GM23248 (cell line): ENCODE results near the gene NIPBL. TPM values are rescaled to one million over a fixed set of nuclear protein-coding genes. Genes with fewer than 3 reads are reported as not detected.

Experiments used
- DNase-seq: peaks from one replicate; pipeline ENCODE4 v3.0.0-alpha.2; 2015
- H2AFZ ChIP-seq: fragments of 200-600 bp; sonication (generic); 2 replicates; pipeline ENCODE4 v1.6.1; 2016; ENCODE audit warnings: antibody characterized with exemption
- H3F3A ChIP-seq: fragments of 200-600 bp; sonication (generic); 2 replicates; pipeline ENCODE4 v1.6.1; 2016; ENCODE audit warnings: mild to moderate bottlenecking, antibody characterized with exemption, mixed run types; ENCODE audit not compliant: insufficient read depth
- H3K27ac ChIP-seq: fragments of 200-600 bp; sonication (generic); 2 replicates; pipeline ENCODE4 v1.5.1; 2016; ENCODE audit warnings: mild to moderate bottlenecking
- H3K27me3 ChIP-seq: fragments of 200-600 bp; sonication (generic); replicated peaks from 2 replicates; pipeline ENCODE4 v1.6.1; 2016; ENCODE audit warnings: mild to moderate bottlenecking; ENCODE audit not compliant: insufficient read depth
- H3K36me3 ChIP-seq: fragments of 200-600 bp; sonication (generic); 2 replicates; pipeline ENCODE4 v1.6.1; 2016; ENCODE audit warnings: low read depth, mild to moderate bottlenecking
- H3K4me1 ChIP-seq: fragments of 200-600 bp; sonication (generic); 2 replicates; pipeline ENCODE4 v1.6.1; 2016; ENCODE audit warnings: mild to moderate bottlenecking; ENCODE audit not compliant: insufficient read depth
- H3K4me2 ChIP-seq: fragments of 200-600 bp; sonication (generic); one replicate; pipeline ENCODE4 v1.6.1; 2016; ENCODE audit warnings: mild to moderate bottlenecking; ENCODE audit not compliant: unreplicated experiment
- H3K4me3 ChIP-seq: fragments of 200-600 bp; sonication (generic); 2 replicates; pipeline ENCODE4 v1.5.1; 2016; ENCODE audit warnings: mild to moderate bottlenecking
- H3K79me2 ChIP-seq: fragments of 200-600 bp; sonication (generic); 2 replicates; pipeline ENCODE4 v1.6.1; 2016; ENCODE audit warnings: mild to moderate bottlenecking; ENCODE audit not compliant: insufficient read depth
- H3K9ac ChIP-seq: fragments of 200-600 bp; sonication (generic); 2 replicates; pipeline ENCODE4 v1.6.1; 2016; ENCODE audit warnings: mild to moderate bottlenecking
- H3K9me2 ChIP-seq: fragments of 200-600 bp; sonication (generic); 2 replicates; pipeline ENCODE4 v1.6.1; 2016; ENCODE audit warnings: mixed run types, mild to moderate bottlenecking, moderate library complexity; ENCODE audit not compliant: insufficient read depth
- H3K9me3 ChIP-seq: fragments of 200-600 bp; sonication (generic); one replicate; pipeline ENCODE4 v1.6.1; 2017; ENCODE audit warnings: low read depth
- H4K20me1 ChIP-seq: fragments of 200-600 bp; sonication (generic); 2 replicates; pipeline ENCODE4 v1.6.0; 2016; ENCODE audit not compliant: insufficient read depth
- EZH2 ChIP-seq: fragments of 200-600 bp; sonication (generic); IDR thresholded peaks from 2 replicates; pipeline ENCODE4 v1.6.1; 2018; ENCODE audit warnings: antibody characterized with exemption, mild to moderate bottlenecking; ENCODE audit not compliant: insufficient read depth, poor library complexity, severe bottlenecking
- EZH2phosphoT487 ChIP-seq: fragments of 200-600 bp; sonication (generic); IDR thresholded peaks from 2 replicates; pipeline ENCODE4 v1.6.1; 2018; ENCODE audit warnings: antibody characterized with exemption, moderate library complexity, mild to moderate bottlenecking, low read depth; ENCODE audit not compliant: insufficient read depth
- WGBS, 2 experiments: methylation state at CpG; one replicate each; pipeline ENCODE4 v1.1.6; 2015 to 2017; ENCODE audit warnings: low lambda C conversion rate in 2 of 2, low coverage in 1 of 2; ENCODE audit errors: missing lambda C conversion rate in 2 of 2; 5-methylcytosine and 5-hydroxymethylcytosine counted together
- in situ Hi-C: fragments of 300-500 bp; cut with MboI; formaldehyde crosslinking; loops from 2 replicates; pipeline ENCODE4 v1.15.0; 2020
- polyA plus RNA-seq: library from polyadenylated mRNA; unstranded; fragments of >200 nt; fragmentation: Nextera tagmentation; extraction: Ambion mirVana; gene quantifications from 2 replicates; pipeline ENCODE4 v1.2.1, GENCODE V29; 2016
- total RNA-seq: library from RNA; depleted of rRNA; stranded (reverse); fragments of >200 nt; shearing (Covaris generic); gene quantifications from 2 replicates; pipeline ENCODE4 v1.2.3, GENCODE V29; 2014

Gene NIPBL
- total and polyA plus RNA-seq, 2 experiments from 2014 or later, result 12.5 to 15.7 TPM

- H2AFZ ChIP-seq, result no peak overlapping the region
- H3K9me2 ChIP-seq, result no peaks in the 10 kb centered on the region; the same call in 1 of the 2 replicates
- peaks cover 13% of the 10 kb centered on the region for H3K4me1 ChIP-seq
- peaks cover 97% of the 10 kb centered on the region for H3K79me2 ChIP-seq
- no peak overlapping the region for H3K27ac ChIP-seq
- no peaks in the 10 kb centered on the region for H3K9me3 ChIP-seq
- H3K4me2 ChIP-seq, result no peak overlapping the region
- peaks cover 7% of the 10 kb centered on the region for H3F3A ChIP-seq
- TF ChIP-seq EZH2 (no peak), EZH2phosphoT487 (no peak)
- no peaks in the 10 kb centered on the region for H3K36me3 ChIP-seq
- no peak overlapping the region for H3K9ac ChIP-seq
- H4K20me1 ChIP-seq, result peaks cover 48% of the 10 kb centered on the region
- no peak for DNase-seq
- in situ Hi-C loops, result no loop called here
- no peaks in the 10 kb centered on the region for H3K27me3 ChIP-seq
- WGBS, 2 experiments, result 46 to 54% methylated on average over 2 of the region's 2 CpGs
- H3K4me3 ChIP-seq, result no peak overlapping the region
These were observed 42.7 kb downstream of the NIPBL start for GRCh38 chr5:36919238-36919637.

GRCh38 chr5:36919650-36920049 is 43.1 kb downstream of the NIPBL start:
- no peak overlapping the region for H3K9ac ChIP-seq
- peaks cover 52% of the 10 kb centered on the region for H4K20me1 ChIP-seq
- no peak overlapping the region for H3K4me2 ChIP-seq
- in situ Hi-C loops, result no loop called here
- H2AFZ ChIP-seq, result no peak overlapping the region
- H3K36me3 ChIP-seq, result no peaks in the 10 kb centered on the region
- TF ChIP-seq EZH2, result no peak
- no peak for TF ChIP-seq EZH2phosphoT487
- peaks cover 97% of the 10 kb centered on the region for H3K79me2 ChIP-seq
- no peak for DNase-seq
- peaks cover 13% of the 10 kb centered on the region for H3K4me1 ChIP-seq
- no peaks in the 10 kb centered on the region for H3K9me3 ChIP-seq
- peaks cover 7% of the 10 kb centered on the region for H3F3A ChIP-seq
- H3K27me3 ChIP-seq, result no peaks in the 10 kb centered on the region
- no peak overlapping the region for H3K4me3 ChIP-seq
- no peaks in the 10 kb centered on the region; the same call in 1 of the 2 replicates for H3K9me2 ChIP-seq
- no peak overlapping the region for H3K27ac ChIP-seq

- Histone ChIP-seq H3K9ac (no peak overlapping the region), H3K4me2 (peak overlapping the region; percentile 13), H3K4me1 (peaks cover 25% of the 10 kb centered on the region), H3K4me3 (0 out of 2 replicates have a peak overlapping the region, but pooled peaks have one; percentile 7), H4K20me1 (peaks cover 68% of the 10 kb centered on the region), H3K9me3 (no peaks in the 10 kb centered on the region), H2AFZ (no peak overlapping the region), H3K27me3 (no peaks in the 10 kb centered on the region), H3F3A (peaks cover 27% of the 10 kb centered on the region; the same call in 1 of the 2 replicates), H3K36me3 (no peaks in the 10 kb centered on the region), H3K9me2 (no peaks in the 10 kb centered on the region; the same call in 1 of the 2 replicates), H3K27ac (no peak overlapping the region), H3K79me2 (peaks cover 100% of the 10 kb centered on the region)
- WGBS, 2 experiments, result 0 to 4% methylated on average over 1 of the region's 1 CpG
- TF ChIP-seq EZH2 (no peak), EZH2phosphoT487 (0 out of 2 replicates have a peak, but pooled peaks have one; percentile 71)
- peak; percentile 70 for DNase-seq
- in situ Hi-C loops, result no loop called here
These were observed 52.4 kb downstream of the NIPBL start for GRCh38 chr5:36928947-36929346.

GRCh38 chr5:36929438-36929837 is 52.9 kb downstream of the NIPBL start:
- peak overlapping the region; percentile 13 for H3K4me2 ChIP-seq
- H3K4me1 ChIP-seq, result peaks cover 25% of the 10 kb centered on the region
- H3K27ac ChIP-seq, result no peak overlapping the region
- peaks cover 66% of the 10 kb centered on the region for H4K20me1 ChIP-seq
- no peaks in the 10 kb centered on the region for H3K27me3 ChIP-seq
- H3K9ac ChIP-seq, result no peak overlapping the region
- no peaks in the 10 kb centered on the region for H3K9me3 ChIP-seq
- H3K79me2 ChIP-seq, result peaks cover 100% of the 10 kb centered on the region
- no peak for DNase-seq
- peaks cover 27% of the 10 kb centered on the region; the same call in 1 of the 2 replicates for H3F3A ChIP-seq
- TF ChIP-seq EZH2phosphoT487 (no peak), EZH2 (no peak)
- H3K9me2 ChIP-seq, result no peaks in the 10 kb centered on the region; the same call in 1 of the 2 replicates
- in situ Hi-C loops, result no loop called here
- H3K4me3 ChIP-seq, result no peak overlapping the region
- H2AFZ ChIP-seq, result no peak overlapping the region
- no peaks in the 10 kb centered on the region for H3K36me3 ChIP-seq

- Histone ChIP-seq H3K27me3 (no peaks in the 10 kb centered on the region), H3K9me3 (no peaks in the 10 kb centered on the region), H4K20me1 (peaks cover 67% of the 10 kb centered on the region), H3K9ac (no peak overlapping the region), H3F3A (peaks cover 27% of the 10 kb centered on the region; the same call in 1 of the 2 replicates), H3K4me3 (no peak overlapping the region), H3K9me2 (no peaks in the 10 kb centered on the region; the same call in 1 of the 2 replicates), H2AFZ (no peak overlapping the region), H3K27ac (no peak overlapping the region), H3K36me3 (no peaks in the 10 kb centered on the region), H3K4me1 (peaks cover 31% of the 10 kb centered on the region), H3K79me2 (peaks cover 100% of the 10 kb centered on the region), H3K4me2 (no peak overlapping the region)
- in situ Hi-C loops, result no loop called here
- no peak for TF ChIP-seq EZH2
- TF ChIP-seq EZH2phosphoT487, result no peak
- 98% methylated on average over 4 of the region's 4 CpGs for WGBS, 2 experiments
- no peak for DNase-seq
These were observed 55.5 kb downstream of the NIPBL start for GRCh38 chr5:36932056-36932455.
